CD14-positive monocyte (primary cell): ENCODE data around the gene ALDH2. TPM values are rescaled to one million over a fixed set of nuclear protein-coding genes. Genes with fewer than 3 reads are reported as not detected.
"Not testable (repeated sequence)": the region's sequence is repeated elsewhere in the genome, so short reads cannot be mapped to it uniquely, and the experiment has no call there.

Experiments
- DNase-seq, 3 donors: peaks; one replicate each; pipeline ENCODE4 v3.0.0-alpha.2; 2011 to 2022
- H2AFZ ChIP-seq: 2 replicates; pipeline ENCODE4 v1.6.0; 2012; ENCODE audit warnings: mild to moderate bottlenecking, low read depth, low read length, inconsistent platforms; ENCODE audit not compliant: insufficient read depth, poor library complexity, severe bottlenecking
- H3K27ac ChIP-seq, 2 donors: 1 replicate in 1 of 2; 2 replicates in 1 of 2; pipeline ENCODE4 v1.5.1; 2012 to 2013; ENCODE audit warnings: low read length in 2 of 2, control low read depth in 1 of 2, inconsistent platforms in 1 of 2, low read depth in 1 of 2, mild to moderate bottlenecking in 1 of 2
- H3K27me3 ChIP-seq, 2 donors: one replicate each; pipeline versions ENCODE4 v1.6.0 to v1.6.1; 2011 to 2013; ENCODE audit warnings: low read length in 2 of 2; ENCODE audit not compliant: control insufficient read depth in 2 of 2, insufficient read depth in 2 of 2
- H3K36me3 ChIP-seq, 2 donors: replicated peaks in 1 of 2; 1 replicate in 1 of 2; 2 replicates in 1 of 2; pipeline versions ENCODE4 v1.5.1 to v1.6.1; 2012 to 2013; ENCODE audit warnings: low read length in 2 of 2, control low read depth in 1 of 2, inconsistent platforms in 1 of 2, mild to moderate bottlenecking in 1 of 2; ENCODE audit not compliant: insufficient read depth in 2 of 2, control insufficient read depth in 1 of 2
- H3K4me1 ChIP-seq, 2 donors: 1 replicate in 1 of 2; 2 replicates in 1 of 2; pipeline versions ENCODE4 v1.5.1 to v1.6.1; 2012 to 2013; ENCODE audit warnings: low read length in 2 of 2, control low read depth in 1 of 2, inconsistent platforms in 1 of 2, mild to moderate bottlenecking in 1 of 2, moderate library complexity in 1 of 2; ENCODE audit not compliant: insufficient read depth in 2 of 2, control insufficient read depth in 1 of 2
- H3K4me2 ChIP-seq: replicated peaks from 2 replicates; pipeline ENCODE3; 2012; ENCODE audit warnings: low read length, moderate library complexity, mild to moderate bottlenecking; ENCODE audit not compliant: poor library complexity, severe bottlenecking; ENCODE audit errors: extremely low read depth
- H3K4me3 ChIP-seq, 3 experiments: fragments of 200-600 bp in 1 of 3; sonication (generic) in 1 of 3; replicated peaks in 1 of 3; 1 replicate in 2 of 3; 2 replicates in 1 of 3; pipeline ENCODE4 v1.5.1; 2011 to 2013; ENCODE audit warnings: low read length in 3 of 3, mild to moderate bottlenecking in 3 of 3, control low read depth in 2 of 3, low read depth in 2 of 3, inconsistent platforms in 1 of 3, moderate library complexity in 1 of 3
- H3K79me2 ChIP-seq: 2 replicates; pipeline ENCODE4 v1.6.0; 2012; ENCODE audit warnings: mild to moderate bottlenecking, control low read depth, inconsistent platforms, low read length, moderate library complexity; ENCODE audit not compliant: insufficient read depth
- H3K9ac ChIP-seq: 2 replicates; pipeline ENCODE4 v1.6.0; 2017; ENCODE audit warnings: low read length, mild to moderate bottlenecking; ENCODE audit not compliant: insufficient read depth, poor library complexity, severe bottlenecking
- H3K9me3 ChIP-seq, 2 donors: replicated peaks in 1 of 2; 1 replicate in 1 of 2; 2 replicates in 1 of 2; pipeline versions ENCODE4 v1.5.1 to v1.6.1; 2012 to 2013; ENCODE audit warnings: low read length in 2 of 2, control low read depth in 1 of 2; ENCODE audit not compliant: control insufficient read depth in 1 of 2, insufficient read depth in 1 of 2
- H4K20me1 ChIP-seq: 2 replicates; pipeline ENCODE4 v1.6.0; 2012; ENCODE audit warnings: mild to moderate bottlenecking, low read length, control low read depth, moderate library complexity; ENCODE audit not compliant: insufficient read depth
- H3K27ac Mint-ChIP-seq, 7 donors: one replicate each; pipeline ENCODE4 v1.8.0; 2020; ENCODE audit warnings: mild to moderate bottlenecking in 7 of 7, mixed read lengths in 7 of 7, moderate library complexity in 6 of 7, inconsistent platforms in 2 of 7
- H3K27me3 Mint-ChIP-seq, 3 donors: one replicate each; pipeline ENCODE4 v1.8.0; 2021 to 2022; ENCODE audit warnings: low read depth in 3 of 3, mild to moderate bottlenecking in 3 of 3, mixed read lengths in 3 of 3, moderate library complexity in 3 of 3, inconsistent platforms in 1 of 3
- H3K36me3 Mint-ChIP-seq, 2 donors: one replicate each; pipeline ENCODE4 v1.8.0; 2020; ENCODE audit warnings: mixed read lengths in 2 of 2, inconsistent platforms in 1 of 2, mild to moderate bottlenecking in 1 of 2
- H3K4me1 Mint-ChIP-seq: one replicate; pipeline ENCODE4 v1.8.0; 2020; ENCODE audit warnings: mild to moderate bottlenecking, mixed read lengths
- H3K4me3 Mint-ChIP-seq, 2 donors: one replicate each; pipeline ENCODE4 v1.8.0; 2020; ENCODE audit warnings: mild to moderate bottlenecking in 2 of 2, mixed read lengths in 2 of 2, moderate library complexity in 1 of 2
- H3K9me3 Mint-ChIP-seq, 7 donors: one replicate each; pipeline ENCODE4 v1.8.0; 2020 to 2022; ENCODE audit warnings: mixed read lengths in 7 of 7, mild to moderate bottlenecking in 6 of 7, moderate library complexity in 6 of 7, inconsistent platforms in 2 of 7
- WGBS: methylation state at CpG from one replicate; pipeline ENCODE4 v1.1.5; 2013; ENCODE audit warnings: missing lambda C conversion rate; ENCODE audit not compliant: insufficient coverage; 5-methylcytosine and 5-hydroxymethylcytosine counted together
- intact Hi-C, 2 donors: fragments of 100-400 bp; cut with micrococcal nuclease; formaldehyde crosslinking; loops; one replicate each; pipeline versions ENCODE4 v1.15.0 to v1.15.1; 2023
- polyA plus RNA-seq, 3 donors: library from polyadenylated mRNA; depleted of rRNA in 1 of 3; unstranded in 2 of 3; stranded (reverse) in 1 of 3; fragments of 300-500 nt in 2 of 3; fragments of >200 nt in 1 of 3; fragmentation: Illumina TruSeq in 2 of 3; gene quantifications; 1 replicate in 2 of 3; 2 replicates in 1 of 3; pipeline ENCODE4 v1.2.3, GENCODE V29; 2012 to 2021

The ALDH2 gene
- polyA plus RNA-seq, 3 donors = 272 to 404 (median 384) TPM

DNA sequence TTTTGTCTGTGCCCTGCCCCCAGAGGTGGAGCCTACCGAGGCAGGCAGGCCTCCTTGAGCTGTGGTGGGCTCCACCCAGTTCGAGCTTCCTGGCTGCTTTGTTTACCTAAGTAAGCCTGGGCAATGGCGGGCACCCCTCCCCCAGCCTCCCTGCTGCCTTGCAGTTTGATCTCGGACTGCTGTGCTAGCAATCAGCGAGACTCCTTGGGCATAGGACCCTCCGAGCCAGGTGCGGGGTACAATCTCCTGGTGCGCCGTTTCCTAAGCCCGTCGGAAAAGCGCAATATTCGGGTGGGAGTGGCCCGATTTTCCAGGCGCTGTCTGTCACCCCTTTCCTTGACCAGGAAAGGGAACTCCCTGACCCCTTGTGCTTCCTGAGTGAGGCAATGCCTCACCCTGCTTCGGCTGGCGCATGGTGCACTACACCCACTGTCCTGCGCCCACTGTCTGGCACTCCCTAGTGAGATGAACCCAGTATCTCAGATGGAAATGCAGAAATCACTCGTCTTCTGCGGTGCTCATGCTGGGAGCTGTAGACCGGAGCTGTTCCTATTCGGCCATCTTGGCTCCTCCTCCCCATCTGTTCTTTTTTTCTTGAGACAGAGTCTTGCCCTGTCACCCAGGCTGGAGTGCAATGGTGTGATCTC lies 68.1 kb downstream of the ALDH2 start:
- H3K9me3 Mint-ChIP-seq, H3K9me3 ChIP-seq, H4K20me1 ChIP-seq, H3K27me3 Mint-ChIP-seq, H3K27me3 ChIP-seq, H3K79me2 ChIP-seq, H3K36me3 ChIP-seq, intact Hi-C loops: not testable (repeated sequence)
- H3K27ac Mint-ChIP-seq = peak overlapping the region; percentile 86 to 94 (median 92)
- H3K4me1 Mint-ChIP-seq = peaks cover 32% of the 10 kb centered on the region
- peak; percentile 54 to 67 (median 54) for DNase-seq
- WGBS = 10% methylated on average over 20 of the region's 22 CpGs
- H3K36me3 Mint-ChIP-seq = peaks cover 13 to 25% of the 10 kb centered on the region in 2 donors
- peak overlapping the region; percentile 80 to 88 for H3K4me3 Mint-ChIP-seq
- peak overlapping the region; percentile 24 to 63 (median 42) for H3K4me3 ChIP-seq
- H3K4me2 ChIP-seq = peak overlapping the region; percentile 34
- H3K27ac ChIP-seq = peak overlapping the region; percentile 74 to 81
- H3K4me1 ChIP-seq = peaks cover 12 to 19% of the 10 kb centered on the region in 2 donors
- peak overlapping the region; percentile 75 for H2AFZ ChIP-seq
- peak overlapping the region; percentile 46 for H3K9ac ChIP-seq

DNA sequence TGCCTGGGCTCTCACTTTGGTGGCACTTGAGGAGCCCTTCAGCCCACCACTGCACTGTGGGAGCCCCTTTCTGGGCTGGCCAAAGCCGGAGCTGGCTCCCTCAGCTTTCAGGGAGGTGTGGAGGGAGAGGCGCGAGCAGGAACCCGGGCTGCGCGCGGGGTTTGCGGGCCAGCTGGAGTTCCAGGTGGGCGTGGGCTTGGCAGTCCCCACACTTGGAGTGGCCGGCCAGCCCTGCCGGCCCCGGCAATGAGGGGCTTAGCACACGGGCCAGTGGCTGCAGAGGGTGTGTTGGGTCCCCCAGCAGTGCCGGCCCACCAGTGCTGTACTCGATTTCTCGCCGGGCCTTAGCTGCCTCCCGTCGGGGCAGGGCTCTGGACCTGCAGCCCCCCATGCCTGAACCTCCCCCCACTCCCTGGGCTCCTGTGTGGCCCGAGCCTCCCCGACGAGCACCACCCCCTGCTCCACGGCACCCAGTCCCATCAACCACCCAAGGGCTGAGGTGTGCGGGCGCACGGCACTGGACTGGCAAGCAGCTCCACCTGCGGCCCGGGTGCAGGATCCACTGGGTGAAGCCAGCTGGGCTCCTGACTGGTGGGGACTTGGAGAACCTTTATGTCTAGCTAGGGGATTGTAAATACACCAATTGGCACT lies 68.9 kb downstream of the ALDH2 start:
- H3K4me2 ChIP-seq, DNase-seq, H3K27me3 ChIP-seq, H3K9me3 Mint-ChIP-seq, intact Hi-C loops, H3K27me3 Mint-ChIP-seq, H4K20me1 ChIP-seq, H3K9me3 ChIP-seq: not testable (repeated sequence)
- peak overlapping the region; percentile 75 for H2AFZ ChIP-seq
- H3K4me1 ChIP-seq = peaks cover 18 to 26% of the 10 kb centered on the region in 2 donors
- peaks cover 17 to 29% of the 10 kb centered on the region in 2 donors for H3K36me3 Mint-ChIP-seq
- peak overlapping the region; percentile 74 to 81 for H3K27ac ChIP-seq
- peak overlapping the region in 2 of 3 experiments; percentile 42 to 63 for H3K4me3 ChIP-seq
- WGBS = 95% methylated on average over 19 of the region's 28 CpGs
- H3K9ac ChIP-seq = peak overlapping the region; percentile 46
- H3K79me2 ChIP-seq = peaks cover 12% of the 10 kb centered on the region
- H3K4me1 Mint-ChIP-seq = peaks cover 39% of the 10 kb centered on the region
- peaks cover 9 to 14% of the 10 kb centered on the region in 2 donors for H3K36me3 ChIP-seq
- peak overlapping the region; percentile 86 to 94 (median 92) for H3K27ac Mint-ChIP-seq
- peak overlapping the region; percentile 80 to 88 for H3K4me3 Mint-ChIP-seq
